Umbilical cord (tissue), 2 donors: ENCODE results near the gene STARD10. TPM values are rescaled to one million over a fixed set of nuclear protein-coding genes. Genes with fewer than 3 reads are reported as not detected.
A peak's percentile ranks its signal among the peaks of the same experiment; 100 is the strongest.

Experiments
- DNase-seq: peaks from one replicate; pipeline ENCODE4 v3.0.0-alpha.2; 2015; ENCODE audit warnings: low spot score
- total RNA-seq: library from RNA; depleted of rRNA; stranded (reverse); fragments of >200 nt; gene quantifications from one replicate; pipeline ENCODE4 v1.2.3, GENCODE V29; 2014; ENCODE audit warnings: low replicate concordance; ENCODE audit not compliant: insufficient read depth

The STARD10 gene
- total RNA-seq, 1 donor from 2014 or later, result 56.1 TPM

DNA sequence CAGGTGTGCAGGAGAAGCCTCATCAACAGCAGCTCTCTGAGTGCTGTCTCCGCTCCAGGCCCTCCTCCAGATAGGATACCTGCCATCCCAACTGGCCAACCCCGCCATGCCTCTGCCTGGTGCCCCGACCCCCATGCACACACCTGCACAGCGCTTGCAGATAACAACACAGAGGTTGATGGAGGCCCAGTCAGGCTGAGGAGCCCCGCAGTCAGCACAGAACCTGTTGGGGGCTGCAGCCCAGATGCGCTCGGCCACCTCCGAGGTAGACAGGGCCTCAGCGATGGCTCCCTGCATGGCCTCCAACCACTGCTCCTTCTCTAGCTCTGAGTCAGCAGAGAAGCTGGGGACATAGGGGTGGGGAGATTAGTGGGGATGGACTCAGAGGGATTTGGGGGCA, 86.8 kb downstream of the STARD10 start:
- DNase-seq, result no peak

GRCh38 chr11:72706579-72706978, 87.3 kb downstream of the STARD10 start:
- DNase-seq, result peak; percentile 79

DNA sequence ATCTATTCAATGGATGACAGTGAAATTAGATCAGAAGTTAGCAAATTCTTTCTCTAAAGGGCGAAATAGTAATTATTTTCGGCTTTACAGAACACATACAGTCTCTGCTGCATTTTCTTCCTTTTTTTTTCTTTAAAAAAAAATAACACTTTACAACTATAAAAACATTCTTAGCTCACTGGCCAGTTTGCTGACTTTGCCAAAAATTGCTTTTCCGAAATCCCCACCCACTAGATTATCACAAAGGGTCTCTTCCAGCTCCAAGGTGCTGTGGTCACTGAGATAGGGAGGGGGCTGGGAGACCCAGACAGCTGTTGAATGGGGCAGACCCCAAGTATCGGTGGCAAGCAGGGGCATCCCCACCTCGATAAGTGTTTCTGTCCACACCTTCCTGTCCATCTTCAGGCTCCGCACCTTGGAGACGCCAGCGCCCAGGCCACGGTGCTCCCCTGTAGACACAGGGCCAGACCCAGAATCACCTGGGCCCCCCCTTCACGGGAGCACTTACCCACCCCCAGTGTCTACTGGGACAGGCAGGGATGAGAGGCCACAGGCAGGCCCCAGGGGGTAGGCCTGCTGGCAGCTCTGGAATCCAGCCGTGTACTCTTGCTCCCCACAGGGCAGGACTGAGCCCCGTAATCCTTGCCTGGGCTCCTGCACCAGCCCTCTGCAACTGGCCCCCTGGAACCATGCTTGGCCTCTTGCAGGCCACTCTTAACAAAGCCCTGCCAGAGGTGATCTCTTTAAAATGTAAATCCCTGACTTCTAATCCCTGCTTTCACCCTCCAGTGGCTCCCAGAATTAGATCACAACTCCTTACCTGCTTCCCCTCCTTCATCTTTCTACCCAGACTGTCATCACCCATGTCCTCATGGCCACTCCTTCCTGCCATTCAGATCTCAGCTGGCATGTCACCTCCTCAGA, 88.1 kb downstream of the STARD10 start:
- DNase-seq, result no peak

DNA sequence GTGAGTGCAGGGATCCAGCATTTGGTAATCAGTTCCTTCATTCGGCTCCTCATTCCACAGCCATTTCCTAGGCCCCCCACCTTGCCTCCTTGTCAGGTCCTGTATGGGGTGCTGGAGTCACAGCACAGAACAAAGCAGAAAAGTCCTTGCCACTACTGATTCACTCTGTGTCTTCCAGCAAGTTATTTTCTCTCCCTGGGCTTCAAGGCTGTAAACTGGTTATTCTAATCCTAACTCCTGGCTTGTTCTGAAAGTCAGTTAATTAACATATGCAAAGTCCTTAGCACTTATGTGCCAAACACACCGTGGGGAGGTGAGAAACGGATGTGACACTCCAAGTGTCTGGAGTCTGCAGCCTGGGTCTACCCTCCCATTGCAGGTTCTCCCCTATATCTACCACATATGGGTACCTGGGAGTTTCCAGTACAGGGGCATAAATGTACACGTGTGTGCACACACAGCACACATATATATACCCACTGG, 89.0 kb downstream of the STARD10 start:
- DNase-seq, result no peak

Other genes with a start within 250 kb of the STARD10 start
- gene PDE2A, start 119.6 kb downstream of the STARD10 start, total RNA-seq, result 13.5 TPM
- gene ARAP1, start 41.6 kb downstream of the STARD10 start, total RNA-seq, result 115 TPM
- gene ATG16L2, start 20.4 kb upstream of the STARD10 start, total RNA-seq, result 38.0 TPM